HCT116 (cell line): ENCODE measurements around the gene CDH4. TPM values are rescaled to one million over a fixed set of nuclear protein-coding genes. Genes with fewer than 3 reads are reported as not detected.
"Not testable (repeated sequence)": the region's sequence is repeated elsewhere in the genome, so short reads cannot be mapped to it uniquely, and the experiment has no call there.

ENCODE experiments used
- ATAC-seq: fragments of 200-7000 bp; cut with Tn5 transposase; 2 replicates; pipeline ENCODE4 v1.9.1; 2020; ENCODE audit warnings: mild to moderate bottlenecking, moderate library complexity
- BruUV-seq: library from RNA; stranded (reverse); fragments of 400-500 nt; replicated peaks from 2 replicates; lab custom pipeline; 2021; lab: Mats Ljungman, UMichigan
- CTCF ChIA-PET: fragments of 300-600 bp; sonication (Branson Sonifier 250); formaldehyde crosslinking; loops from one replicate; lab custom pipeline; 2021; ENCODE audit warnings: antibody characterized with exemption; lab: Charles Lee
- POLR2A ChIA-PET: fragments of 300-600, 350-600 bp; sonication (Branson Sonifier 250); formaldehyde crosslinking; loops from one replicate; lab custom pipeline; 2021; ENCODE audit warnings: antibody characterized with exemption; lab: Charles Lee
- RAD21 ChIA-PET, 2 experiments: fragments of 300-600 bp; sonication (Branson Sonifier 250); formaldehyde crosslinking; loops; one replicate each; lab custom pipeline; 2023; ENCODE audit warnings: low total read pairs in 2 of 2; ENCODE audit not compliant: uncharacterized antibody in 2 of 2, unreplicated experiment in 2 of 2, low non-redundant PET in 1 of 2; lab: Charles Lee
- DNase-seq: peaks from one replicate; pipeline ENCODE4 v3.0.0-alpha.2; 2010; ENCODE audit warnings: low read depth, low spot score
- H2AFZ ChIP-seq: fragments of 200-600 bp; shearing (Covaris generic), sonication (generic); 2 replicates; pipeline ENCODE4 v1.6.1; 2017; ENCODE audit warnings: low read depth, mixed run types, mixed read lengths, antibody characterized with exemption, low read length; ENCODE audit not compliant: poor library complexity, severe bottlenecking
- H3K27ac ChIP-seq: 2 replicates; pipeline ENCODE4 v1.5.1; 2012; ENCODE audit warnings: low read depth, low read length
- H3K27me3 ChIP-seq: fragments of 200-600 bp; sonication (generic); 2 replicates; pipeline ENCODE4 v1.6.1; 2016; ENCODE audit warnings: mixed run types, low read length, mixed read lengths; ENCODE audit not compliant: insufficient read depth
- H3K36me3 ChIP-seq, 2 experiments: fragments of 200-500 bp in 1 of 2; fragments of 200-600 bp in 1 of 2; sonication (Bioruptor generic) in 1 of 2; sonication (generic) in 1 of 2; 2 replicates each; pipeline versions ENCODE4 v1.5.1 to v1.6.1; 2014 to 2016; ENCODE audit warnings: low read length in 2 of 2, inconsistent platforms in 1 of 2, mixed read lengths in 1 of 2, mixed run types in 1 of 2; ENCODE audit not compliant: insufficient read depth in 2 of 2, control insufficient read depth in 1 of 2
- H3K4me1 ChIP-seq, 2 experiments: fragments of 200-600 bp in 1 of 2; sonication (generic) in 1 of 2; 2 replicates each; pipeline versions ENCODE4 v1.5.1 to v1.6.1; 2012 to 2017; ENCODE audit warnings: low read length in 2 of 2, inconsistent platforms in 1 of 2, mild to moderate bottlenecking in 1 of 2, mixed read lengths in 1 of 2, mixed run types in 1 of 2, moderate library complexity in 1 of 2; ENCODE audit not compliant: insufficient read depth in 2 of 2, control insufficient read depth in 1 of 2
- H3K4me2 ChIP-seq: fragments of 200-600 bp; sonication (generic); 2 replicates; pipeline ENCODE4 v1.6.1; 2017; ENCODE audit warnings: mixed run types, low read length, mixed read lengths
- H3K4me3 ChIP-seq, 2 experiments: fragments of 200-600 bp in 1 of 2; sonication (generic) in 1 of 2; replicated peaks in 1 of 2; 2 replicates each; pipeline ENCODE4 v1.5.1; 2011 to 2016; ENCODE audit warnings: low read length in 2 of 2, control low read depth in 1 of 2, low read depth in 1 of 2, mild to moderate bottlenecking in 1 of 2, mixed read lengths in 1 of 2, mixed run types in 1 of 2
- H3K79me2 ChIP-seq: fragments of 200-600 bp; sonication (generic); 2 replicates; pipeline ENCODE4 v1.6.1; 2017; ENCODE audit warnings: mild to moderate bottlenecking, mixed run types, low read length, moderate library complexity, mixed read lengths; ENCODE audit not compliant: insufficient read depth
- H3K9ac ChIP-seq: fragments of 200-600 bp; sonication (generic); 2 replicates; pipeline ENCODE4 v1.6.1; 2016; ENCODE audit warnings: low read length, mixed read lengths
- H3K9me2 ChIP-seq: fragments of 200-600 bp; sonication (generic), shearing (Covaris generic); 2 replicates; pipeline ENCODE4 v1.6.1; 2017; ENCODE audit warnings: mixed run types, mild to moderate bottlenecking, moderate library complexity; ENCODE audit not compliant: insufficient read depth
- H3K9me3 ChIP-seq, 2 experiments: fragments of 200-500 bp in 1 of 2; fragments of 200-600 bp in 1 of 2; sonication (Bioruptor generic) in 1 of 2; sonication (generic) in 1 of 2; 2 replicates each; pipeline ENCODE4 v1.6.1; 2014 to 2017; ENCODE audit warnings: low read length in 2 of 2, mixed read lengths in 2 of 2, inconsistent platforms in 1 of 2, low read depth in 1 of 2, mild to moderate bottlenecking in 1 of 2, mixed run types in 1 of 2, moderate library complexity in 1 of 2; ENCODE audit not compliant: control insufficient read depth in 1 of 2, insufficient read depth in 1 of 2
- H4K20me1 ChIP-seq: fragments of 200-600 bp; sonication (generic), shearing (Covaris generic); 2 replicates; pipeline ENCODE4 v1.6.1; 2017; ENCODE audit warnings: mixed run types, mild to moderate bottlenecking, moderate library complexity; ENCODE audit not compliant: insufficient read depth
- CTCF ChIP-seq, 3 experiments: fragments of 200-600 bp in 1 of 3; sonication (generic) in 1 of 3; IDR thresholded peaks in 2 of 3; conservative IDR thresholded peaks in 1 of 3; 2 replicates each; pipeline ENCODE4 v1.5.1; 2012 to 2017; ENCODE audit warnings: low read depth in 2 of 3, low read length in 2 of 3, antibody characterized with exemption in 1 of 3, borderline replicate concordance in 1 of 3, control low read depth in 1 of 3, mild to moderate bottlenecking in 1 of 3, mixed read lengths in 1 of 3, mixed run types in 1 of 3, moderate library complexity in 1 of 3; ENCODE audit not compliant: insufficient read depth in 1 of 3
- POLR2AphosphoS5 ChIP-seq: IDR thresholded peaks from 2 replicates; pipeline ENCODE4 v1.6.1; 2011; ENCODE audit warnings: mild to moderate bottlenecking, low read depth, low read length, moderate library complexity
- RAD21 ChIP-seq: IDR thresholded peaks from 2 replicates; pipeline ENCODE4 v1.6.1; 2012; ENCODE audit warnings: low read depth, mild to moderate bottlenecking
- intact Hi-C: fragments of 100-400 bp; cut with micrococcal nuclease; formaldehyde crosslinking; loops from 2 replicates; pipeline ENCODE4 v1.10.0; 2022
- total RNA-seq: library from RNA; stranded (reverse); gene quantifications from one replicate; pipeline ENCODE4 v1.2.1, GENCODE V29; 2021; ENCODE audit not compliant: unreplicated experiment

CDH4 gene
- total RNA-seq, 1 experiment from 2014 or later = not detected

DNA sequence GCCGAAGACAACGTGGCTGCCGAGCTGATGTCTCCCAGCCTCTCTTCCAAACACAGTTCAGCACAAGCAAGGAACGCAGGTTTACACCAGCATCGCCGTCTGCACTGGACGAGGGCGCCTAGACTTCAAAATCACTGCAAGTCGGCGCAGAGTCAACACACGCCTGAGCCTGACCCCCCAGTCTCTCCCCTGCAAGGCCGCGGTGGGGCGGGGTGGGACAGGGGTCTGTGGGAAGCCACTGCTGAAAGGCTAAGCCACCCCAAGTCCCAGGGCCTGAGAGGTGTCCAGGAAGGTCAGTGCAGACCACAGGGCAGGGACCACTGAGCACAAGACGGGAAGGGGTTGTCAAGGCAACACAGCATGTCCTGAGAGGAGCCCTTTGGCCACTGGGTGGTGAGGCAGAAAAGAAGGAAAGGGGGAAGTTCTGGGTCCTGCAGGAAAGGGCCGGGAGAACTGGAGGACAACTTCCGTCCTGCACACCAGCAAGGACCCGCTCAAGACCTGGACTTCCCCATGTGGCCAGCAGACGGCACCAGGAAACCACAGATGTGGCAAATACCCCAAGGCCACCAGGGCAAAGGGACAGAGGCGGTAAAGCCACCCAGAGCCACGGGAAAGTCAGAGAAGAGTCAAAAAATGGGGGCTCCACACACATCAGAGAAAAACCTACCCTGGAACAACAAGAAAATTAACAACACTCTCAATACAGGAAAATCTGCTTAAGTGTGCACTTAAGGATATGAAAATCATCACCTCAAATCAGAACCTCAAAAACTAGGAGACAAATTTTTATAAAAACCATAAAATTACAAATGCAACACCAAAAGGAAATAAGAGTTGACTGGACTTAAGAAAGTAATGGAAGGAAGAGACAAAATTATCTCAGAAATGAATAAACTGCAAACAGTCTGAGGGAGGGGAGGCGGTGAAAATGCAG, 728.9 kb downstream of the CDH4 start:
- ChIA-PET RAD21 (no interaction called here), POLR2A (no interaction called here)
- H3K36me3 ChIP-seq = peaks cover 0 to 4% of the 10 kb centered on the region in 2 experiments; a peak in 2 of 4 replicates

DNA sequence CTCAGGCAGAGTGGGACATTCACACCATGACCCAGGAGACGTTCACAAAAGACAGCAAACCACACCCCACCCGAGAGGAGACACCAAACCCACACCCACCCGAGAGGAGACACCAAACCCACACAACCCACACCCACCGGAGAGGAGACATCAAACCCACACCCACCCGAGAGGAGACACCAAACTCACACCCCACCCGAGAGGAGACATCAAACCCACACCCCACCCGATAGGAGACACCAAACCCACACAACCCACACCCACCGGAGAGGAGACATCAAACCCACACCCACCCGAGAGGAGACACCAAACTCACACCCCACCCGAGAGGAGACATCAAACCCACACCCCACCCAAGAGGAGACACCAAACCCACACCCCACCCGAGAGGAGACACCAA, 729.6 kb downstream of the CDH4 start:
- POLR2A ChIA-PET, H2AFZ ChIP-seq, H4K20me1 ChIP-seq, H3K4me2 ChIP-seq, H3K4me3 ChIP-seq, RAD21 ChIA-PET, BruUV-seq, H3K27ac ChIP-seq, H3K36me3 ChIP-seq, CTCF ChIA-PET, intact Hi-C loops, H3K4me1 ChIP-seq, H3K27me3 ChIP-seq, H3K79me2 ChIP-seq, H3K9me3 ChIP-seq, DNase-seq, H3K9ac ChIP-seq, H3K9me2 ChIP-seq, ATAC-seq: not testable (repeated sequence)

More for the DNA sequence above, 728.9 kb downstream of the CDH4 start:
- CTCF ChIA-PET = no interaction called here
- Histone ChIP-seq H3K79me2 (peaks cover 3% of the 10 kb centered on the region), H3K4me1 (no peaks in the 10 kb centered on the region), H2AFZ (no peak overlapping the region), H4K20me1 (no peaks in the 10 kb centered on the region), H3K9ac (no peak overlapping the region), H3K4me2 (no peak overlapping the region), H3K9me2 (no peaks in the 10 kb centered on the region), H3K4me3 (no peak overlapping the region), H3K27me3 (no peaks in the 10 kb centered on the region), H3K9me3 (no peaks in the 10 kb centered on the region), H3K27ac (no peak overlapping the region)
- peak; percentile 78 for ATAC-seq
- intact Hi-C loops = no loop called here
- peak; percentile 3 for DNase-seq
- BruUV-seq = no TSS peak
- no peak for TF ChIP-seq POLR2AphosphoS5
- TF ChIP-seq RAD21 = peak; percentile 63; the same call in 1 of the 2 replicates
- peak; percentile 26 to 55 (median 52); a peak in 4 of 6 replicates for TF ChIP-seq CTCF (IDR thresholded peaks at IDR 0.05 in 2 of 3, conservative IDR thresholded peaks at IDR 0.05 in 1 of 3; ENCODE audit: borderline replicate concordance in 1 of 3, insufficient read depth in 1 of 3, low read depth in 2 of 3, low read length in 2 of 3)
